Prostate gland (tissue), 2 donors: ENCODE measurements around the gene SORBS2. TPM values are rescaled to one million over a fixed set of nuclear protein-coding genes. Genes with fewer than 3 reads are reported as not detected.

Experiments used
- DNase-seq: peaks from one replicate; pipeline ENCODE4 v3.0.0-alpha.2; 2019; ENCODE audit warnings: low spot score
- H3K27ac ChIP-seq, 2 donors: fragments of 200-600 bp; sonication (generic); 2 replicates each; pipeline ENCODE4 v1.5.1; 2017 to 2019
- H3K27me3 ChIP-seq: fragments of 200-600 bp; sonication (generic); replicated peaks from 2 replicates; pipeline ENCODE4 v1.5.1; 2019; ENCODE audit not compliant: insufficient read depth
- H3K36me3 ChIP-seq, 2 donors: fragments of 200-600 bp; sonication (generic); 1 replicate in 1 of 2; 2 replicates in 1 of 2; pipeline versions ENCODE4 v1.5.1 to v1.8.1; 2017 to 2019
- H3K4me1 ChIP-seq: fragments of 200-600 bp; sonication (generic); replicated peaks from 2 replicates; pipeline ENCODE4 v1.5.1; 2019
- H3K4me3 ChIP-seq, 2 donors: fragments of 200-600 bp; sonication (generic); 2 replicates each; pipeline ENCODE4 v1.5.1; 2017 to 2019
- H3K9me3 ChIP-seq: fragments of 200-600 bp; sonication (generic); 2 replicates; pipeline ENCODE4 v1.5.1; 2017
- POLR2A ChIP-seq: fragments of 450-650 bp; IDR thresholded peaks from one replicate; pipeline ENCODE4 v1.6.1; 2016; ENCODE audit warnings: antibody characterized with exemption, mild to moderate bottlenecking
- POLR2AphosphoS5 ChIP-seq: sonication (generic); formaldehyde crosslinking; IDR thresholded peaks from one replicate; pipeline ENCODE4 v1.6.1; 2017; ENCODE audit warnings: antibody characterized with exemption
- WGBS: methylation state at CpG from one replicate; pipeline ENCODE4 v1.1.5; 2018; 5-methylcytosine and 5-hydroxymethylcytosine counted together
- intact Hi-C: fragments of 100-400 bp; cut with DNase I; formaldehyde crosslinking; loops from one replicate; pipeline ENCODE4 v1.14.2; 2022
- total RNA-seq, 2 donors: library from RNA; depleted of rRNA; stranded (reverse); fragments of >200 nt; gene quantifications; one replicate each; pipeline ENCODE4 v1.1.0, GENCODE V29; 2016
- TF ChIP-seq, protein P1 (sequence below), 4 experiments: fragments of 200-600 bp in 2 of 4; fragments of 450-650 bp in 2 of 4; sonication (generic) in 2 of 4; IDR thresholded peaks; 1 replicate in 3 of 4; 2 replicates in 1 of 4; pipeline ENCODE4 v1.5.1; 2016 to 2019; ENCODE audit warnings: antibody characterized with exemption in 4 of 4, mild to moderate bottlenecking in 2 of 4, moderate library complexity in 2 of 4

Gene SORBS2
- total RNA-seq, 2 donors from 2014 or later, result 175 to 242 TPM

DNA sequence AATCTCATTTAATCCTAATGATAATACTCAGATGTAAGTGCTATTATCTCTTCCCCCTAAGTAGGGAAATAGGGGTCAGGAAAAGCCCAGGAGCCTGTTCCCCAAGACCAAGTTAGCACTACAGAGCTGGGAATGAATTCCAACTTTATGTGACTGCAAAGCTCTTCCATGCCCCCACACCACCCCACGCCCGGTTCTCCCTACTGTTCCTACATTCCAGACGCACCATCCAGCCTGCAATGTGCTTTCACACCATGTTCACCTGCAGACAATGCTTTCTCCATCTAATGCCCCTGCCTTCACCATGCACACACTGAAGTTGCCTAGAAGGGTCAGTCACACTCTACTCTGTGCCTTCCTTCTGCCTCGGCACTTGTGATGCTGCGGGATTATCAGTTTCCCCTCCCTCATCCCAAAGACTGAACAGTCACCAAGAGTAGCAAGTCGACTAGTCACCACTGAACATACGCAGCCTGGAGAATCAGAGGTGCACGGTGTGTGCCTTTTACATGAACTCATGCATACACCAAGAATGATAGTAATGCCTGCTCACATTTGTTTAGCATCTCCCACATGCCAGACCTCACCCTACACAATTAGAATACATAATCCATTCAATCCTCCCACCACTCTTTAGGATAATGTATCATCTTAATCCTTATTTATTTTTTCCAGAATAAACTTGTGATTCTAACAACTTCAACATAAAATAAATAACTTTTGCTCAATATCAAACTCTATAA is 14.2 kb downstream of the SORBS2 start:
- 83% methylated on average over 8 of the region's 8 CpGs for WGBS
- TF ChIP-seq POLR2A (no peak), POLR2AphosphoS5 (no peak)
- TF ChIP-seq, protein P1, sequence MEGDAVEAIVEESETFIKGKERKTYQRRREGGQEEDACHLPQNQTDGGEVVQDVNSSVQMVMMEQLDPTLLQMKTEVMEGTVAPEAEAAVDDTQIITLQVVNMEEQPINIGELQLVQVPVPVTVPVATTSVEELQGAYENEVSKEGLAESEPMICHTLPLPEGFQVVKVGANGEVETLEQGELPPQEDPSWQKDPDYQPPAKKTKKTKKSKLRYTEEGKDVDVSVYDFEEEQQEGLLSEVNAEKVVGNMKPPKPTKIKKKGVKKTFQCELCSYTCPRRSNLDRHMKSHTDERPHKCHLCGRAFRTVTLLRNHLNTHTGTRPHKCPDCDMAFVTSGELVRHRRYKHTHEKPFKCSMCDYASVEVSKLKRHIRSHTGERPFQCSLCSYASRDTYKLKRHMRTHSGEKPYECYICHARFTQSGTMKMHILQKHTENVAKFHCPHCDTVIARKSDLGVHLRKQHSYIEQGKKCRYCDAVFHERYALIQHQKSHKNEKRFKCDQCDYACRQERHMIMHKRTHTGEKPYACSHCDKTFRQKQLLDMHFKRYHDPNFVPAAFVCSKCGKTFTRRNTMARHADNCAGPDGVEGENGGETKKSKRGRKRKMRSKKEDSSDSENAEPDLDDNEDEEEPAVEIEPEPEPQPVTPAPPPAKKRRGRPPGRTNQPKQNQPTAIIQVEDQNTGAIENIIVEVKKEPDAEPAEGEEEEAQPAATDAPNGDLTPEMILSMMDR (IDR thresholded peaks at IDR 0.05), result no peak
- H3K27ac ChIP-seq, result no peak overlapping the region

DNA sequence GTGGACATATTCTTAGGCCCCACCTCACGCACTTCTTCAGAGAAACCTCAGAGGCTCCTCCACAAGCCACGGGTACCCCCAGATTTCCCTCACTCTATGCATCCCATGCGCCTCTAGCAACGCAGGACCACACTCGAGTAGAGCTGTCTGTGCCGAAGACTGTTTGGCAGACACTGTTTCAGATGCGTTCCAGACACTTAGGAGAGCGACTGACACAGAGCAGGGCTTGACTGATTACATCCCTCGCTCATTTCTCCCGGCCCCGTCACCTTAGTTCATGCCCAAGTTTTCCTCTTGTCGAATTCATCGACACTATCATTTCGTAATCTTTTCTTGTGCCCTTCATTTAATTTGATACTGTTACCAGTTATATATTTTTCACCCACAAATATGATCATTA is 15.0 kb downstream of the SORBS2 start:
- Histone ChIP-seq H3K36me3 (no peaks in the 10 kb centered on the region), H3K4me3 (no peak overlapping the region), H3K4me1 (no peaks in the 10 kb centered on the region), H3K9me3 (no peaks in the 10 kb centered on the region), H3K27me3 (no peaks in the 10 kb centered on the region), H3K27ac (no peak overlapping the region)
- no peak for DNase-seq
- intact Hi-C loops, result no loop called here
- 79% methylated on average over 14 of the region's 14 CpGs for WGBS
- no peak for TF ChIP-seq POLR2A
- TF ChIP-seq, protein P1 (IDR thresholded peaks at IDR 0.05), result no peak
- TF ChIP-seq POLR2AphosphoS5, result no peak

More for the DNA sequence above, 14.2 kb downstream of the SORBS2 start:
- H3K27me3 ChIP-seq, result no peaks in the 10 kb centered on the region
- no peaks in the 10 kb centered on the region for H3K36me3 ChIP-seq
- H3K9me3 ChIP-seq, result no peaks in the 10 kb centered on the region
- no peak for DNase-seq
- no peaks in the 10 kb centered on the region for H3K4me1 ChIP-seq
- intact Hi-C loops, result no loop called here
- no peak overlapping the region for H3K4me3 ChIP-seq

DNA sequence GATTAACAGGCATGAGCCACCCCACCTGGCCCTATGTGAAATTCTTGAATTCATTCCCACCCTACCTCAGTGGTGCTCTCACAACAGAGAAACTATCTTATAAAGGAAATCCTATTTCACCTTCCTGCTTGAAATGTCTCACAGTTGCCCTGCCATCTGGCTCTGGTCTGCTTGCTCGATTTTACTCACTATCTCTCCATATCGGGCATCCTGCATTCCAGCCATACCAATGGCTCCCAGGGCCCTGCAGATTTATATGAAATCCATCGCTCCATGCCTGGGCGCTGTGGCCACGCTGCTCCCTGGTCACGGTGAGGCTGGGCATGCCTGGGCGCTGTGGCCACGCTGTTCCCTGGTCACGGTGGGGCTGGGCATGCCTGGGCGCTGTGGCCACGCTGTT is 15.8 kb downstream of the SORBS2 start:
- no peaks in the 10 kb centered on the region for H3K4me1 ChIP-seq
- H3K27ac ChIP-seq, result no peak overlapping the region
- H3K27me3 ChIP-seq, result no peaks in the 10 kb centered on the region
- no peak for TF ChIP-seq POLR2AphosphoS5
- TF ChIP-seq POLR2A, result no peak
- TF ChIP-seq, protein P1 (IDR thresholded peaks at IDR 0.05), result no peak
- 71% methylated on average over 11 of the region's 11 CpGs for WGBS
- H3K4me3 ChIP-seq, result no peak overlapping the region
- no peak for DNase-seq
- no peaks in the 10 kb centered on the region for H3K36me3 ChIP-seq
- intact Hi-C loops, result no loop called here
- no peaks in the 10 kb centered on the region for H3K9me3 ChIP-seq

DNA sequence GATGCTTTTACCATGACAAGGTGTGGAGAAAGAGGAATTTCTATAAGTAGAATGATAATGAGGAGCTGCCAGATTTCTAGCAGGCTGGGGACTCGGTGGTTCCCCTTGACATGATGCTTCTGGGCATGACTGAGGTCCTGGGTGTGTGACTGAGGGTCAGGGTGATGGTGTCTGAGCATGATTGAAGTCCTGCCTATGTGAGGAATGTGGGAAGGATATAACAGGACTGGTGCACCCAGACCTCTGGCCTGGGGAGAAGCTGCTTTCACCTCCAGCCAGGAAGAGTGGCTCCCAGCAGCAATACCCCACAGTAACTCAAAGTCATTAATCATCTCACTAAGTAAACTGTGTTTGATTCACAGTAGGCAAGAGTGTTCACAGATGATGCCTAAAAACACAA is 17.4 kb downstream of the SORBS2 start:
- 50% methylated on average over 1 of the region's 1 CpG for WGBS
- intact Hi-C loops, result no loop called here

More for the DNA sequence above, 17.4 kb downstream of the SORBS2 start:
- no peak for DNase-seq
- Histone ChIP-seq H3K9me3 (no peaks in the 10 kb centered on the region), H3K36me3 (no peaks in the 10 kb centered on the region), H3K4me1 (no peaks in the 10 kb centered on the region), H3K27me3 (no peaks in the 10 kb centered on the region), H3K27ac (no peak overlapping the region), H3K4me3 (no peak overlapping the region)
- TF ChIP-seq POLR2AphosphoS5 (no peak), POLR2A (no peak)
- TF ChIP-seq, protein P1 (IDR thresholded peaks at IDR 0.05), result no peak
